K562 (cell line): ENCODE data around the gene SLC6A1. TPM values are rescaled to one million over a fixed set of nuclear protein-coding genes. Genes with fewer than 3 reads are reported as not detected.

Experiments used
- ATAC-seq: fragments of 200-7000 bp; cut with Tn5 transposase; 3 replicates; pipeline ENCODE4 v1.9.1; 2020; ENCODE audit warnings: moderate library complexity
- BruUV-seq: library from RNA; stranded (reverse); fragments of 400-500 nt; replicated peaks from 2 replicates; lab custom pipeline; 2021; lab: Mats Ljungman, UMichigan
- CTCF ChIA-PET: fragments of 300-600 bp; formaldehyde crosslinking; extraction: SDS; loops from one replicate; lab custom pipeline; 2021; ENCODE audit warnings: low intra/inter-chr PET ratio; lab: Yijun Ruan, JAX
- POLR2A ChIA-PET: fragments of 300-600, 350-650 bp; sonication (Branson Sonifier 250); formaldehyde crosslinking; extraction: SDS; loops from one replicate; lab custom pipeline; 2021; ENCODE audit warnings: antibody characterized with exemption, inconsistent platforms; lab: Yijun Ruan, JAX
- DNase-seq, 4 experiments: peaks; one replicate each; pipeline versions ENCODE4 v3.0.0 to v3.0.0-alpha.2; 2011 to 2018; ENCODE audit warnings: low spot score in 3 of 4, mixed read lengths in 3 of 4; ENCODE audit errors: extremely low read depth in 1 of 4
- FAIRE-seq: peaks from 2 replicates; lab custom pipeline; 2011; peaks lifted over from hg19 to GRCh38; lab: Jason Lieb, UNC
- H2AFZ ChIP-seq: 2 replicates; pipeline ENCODE4 v1.6.0; 2011; ENCODE audit warnings: low read depth, low read length, control low read depth, inconsistent platforms
- H3K27ac ChIP-seq: fragments of 200-600 bp; 3 replicates; pipeline ENCODE4 v1.8.0; 2011; ENCODE audit warnings: low read depth, mild to moderate bottlenecking, control low read depth, inconsistent platforms, low read length, moderate library complexity, mixed read lengths; ENCODE audit errors: extremely low read depth
- H3K27me3 ChIP-seq, 2 experiments: fragments of 300-600 bp in 1 of 2; 2 replicates in 1 of 2; 3 replicates in 1 of 2; pipeline versions ENCODE4 v1.6.0 to v1.8.0; 2011; ENCODE audit warnings: inconsistent platforms in 2 of 2, low read length in 2 of 2, mild to moderate bottlenecking in 1 of 2, mixed read lengths in 1 of 2, moderate library complexity in 1 of 2; ENCODE audit not compliant: control insufficient read depth in 2 of 2, insufficient read depth in 2 of 2
- H3K36me3 ChIP-seq: fragments of 300-600 bp; 3 replicates; pipeline ENCODE4 v1.8.0; 2011; ENCODE audit warnings: mild to moderate bottlenecking, low read length, inconsistent platforms; ENCODE audit not compliant: control insufficient read depth, insufficient read depth
- H3K4me1 ChIP-seq, 2 experiments: fragments of 200-600 bp in 1 of 2; replicated peaks in 1 of 2; 2 replicates in 1 of 2; 3 replicates in 1 of 2; pipeline versions ENCODE4 v1.5.1 to v1.8.0; 2011; ENCODE audit warnings: inconsistent platforms in 2 of 2, low read length in 2 of 2, mild to moderate bottlenecking in 1 of 2, mixed read lengths in 1 of 2, moderate library complexity in 1 of 2; ENCODE audit not compliant: control insufficient read depth in 2 of 2, insufficient read depth in 2 of 2
- H3K4me2 ChIP-seq: 2 replicates; pipeline ENCODE4 v1.6.1; 2011; ENCODE audit warnings: low read length, control low read depth, inconsistent platforms, mixed read lengths; ENCODE audit not compliant: insufficient read depth
- H3K4me3 ChIP-seq: fragments of 200-600 bp; sonication (generic), shearing (Covaris generic); 2 replicates; pipeline ENCODE4 v1.5.1; 2016; ENCODE audit warnings: control low read depth, inconsistent platforms
- H3K79me2 ChIP-seq: fragments of 200-600 bp; 3 replicates; pipeline ENCODE4 v1.8.0; 2011; ENCODE audit warnings: low read length, inconsistent platforms; ENCODE audit not compliant: control insufficient read depth, insufficient read depth
- H3K9ac ChIP-seq, 2 experiments: 2 replicates each; pipeline versions ENCODE4 v1.6.0 to v1.6.1; 2011; ENCODE audit warnings: low read depth in 2 of 2, low read length in 2 of 2, control low read depth in 1 of 2, inconsistent platforms in 1 of 2, mild to moderate bottlenecking in 1 of 2, mixed read lengths in 1 of 2; ENCODE audit not compliant: insufficient read depth in 1 of 2
- H3K9me1 ChIP-seq: one replicate; pipeline ENCODE4 v1.6.0; 2011; ENCODE audit warnings: inconsistent platforms, mild to moderate bottlenecking, low read length, moderate library complexity; ENCODE audit not compliant: control insufficient read depth, insufficient read depth
- H3K9me3 ChIP-seq: replicated peaks from 2 replicates; pipeline ENCODE4 v1.5.1; 2011; ENCODE audit warnings: low read depth, low read length, inconsistent platforms; ENCODE audit not compliant: control insufficient read depth, insufficient read depth
- H4K20me1 ChIP-seq: replicated peaks from 2 replicates; pipeline ENCODE4 v1.6.1; 2011; ENCODE audit warnings: low read length, inconsistent platforms, mixed read lengths; ENCODE audit not compliant: control insufficient read depth, insufficient read depth
- CLOCK ChIP-seq: fragments of 250-450 bp; sonication (Bioruptor Pico); IDR thresholded peaks from 2 replicates; pipeline ENCODE4 v1.4.0; 2020; ENCODE audit warnings: mild to moderate bottlenecking, moderate library complexity, borderline replicate concordance
- ELF4 ChIP-seq: fragments of 450-650 bp; formaldehyde crosslinking; IDR thresholded peaks from 2 replicates; pipeline ENCODE4 v1.4.0; 2022; ENCODE audit warnings: missing genetic modification characterization
- HEY1 ChIP-seq: fragments of 250-450 bp; sonication (Bioruptor Pico); IDR thresholded peaks from 2 replicates; pipeline ENCODE4 v1.5.0; 2020; ENCODE audit warnings: mild to moderate bottlenecking, moderate library complexity, borderline replicate concordance
- HINFP ChIP-seq: fragments of 450-650 bp; conservative IDR thresholded peaks from 2 replicates; pipeline ENCODE4 v1.6.1; 2016; ENCODE audit warnings: missing genetic modification characterization, low read depth, mild to moderate bottlenecking, control low read depth, missing compliant biosample characterization
- NFE2 ChIP-seq: IDR thresholded peaks from 2 replicates; pipeline ENCODE4 v1.6.1; 2014; ENCODE audit warnings: antibody characterized with exemption, low read depth
- ZEB2 ChIP-seq: fragments of 450-650 bp; IDR thresholded peaks from 2 replicates; pipeline ENCODE4 v1.6.1; 2016
- ZFX ChIP-seq: sonication (generic); formaldehyde crosslinking; IDR thresholded peaks from 2 replicates; pipeline ENCODE4 v1.8.0; 2022; ENCODE audit warnings: mild to moderate bottlenecking, missing genetic modification reagents, moderate library complexity
- ZNF124 ChIP-seq: sonication (generic); formaldehyde crosslinking; IDR thresholded peaks from 2 replicates; pipeline ENCODE4 v1.8.1; 2022; ENCODE audit warnings: missing genetic modification reagents
- ZNF175 ChIP-seq: fragments of 200-800 bp; sonication (Bioruptor generic); IDR thresholded peaks from 2 replicates; pipeline ENCODE4 v1.6.1; 2016; ENCODE audit warnings: low read depth, mild to moderate bottlenecking, missing genetic modification characterization, missing compliant biosample characterization
- ZNF263 ChIP-seq: sonication (generic); formaldehyde crosslinking; IDR thresholded peaks from 2 replicates; pipeline ENCODE4 v1.8.0; 2022; ENCODE audit warnings: mild to moderate bottlenecking, missing genetic modification reagents, borderline replicate concordance
- ZNF445 ChIP-seq: fragments of 250-450 bp; sonication (Bioruptor Pico); IDR thresholded peaks from 2 replicates; pipeline ENCODE4 v1.4.0; 2020; ENCODE audit warnings: low read depth, mild to moderate bottlenecking, moderate library complexity
- ZNF644 ChIP-seq: fragments of 200-800 bp; sonication (Bioruptor generic); IDR thresholded peaks from 2 replicates; pipeline ENCODE4 v1.6.1; 2016; ENCODE audit warnings: low read depth, missing genetic modification characterization, missing compliant biosample characterization
- ZNF707 ChIP-seq: fragments of 250-450 bp; sonication (Bioruptor Pico); conservative IDR thresholded peaks from 2 replicates; pipeline ENCODE4 v1.8.0; 2022; ENCODE audit warnings: inconsistent platforms, mild to moderate bottlenecking, moderate library complexity
- ZNF764 ChIP-seq: fragments of 250-450 bp; sonication (Bioruptor Pico); IDR thresholded peaks from 2 replicates; pipeline ENCODE4 v1.4.0; 2020; ENCODE audit warnings: low read depth, mild to moderate bottlenecking, moderate library complexity
- ZNF77 ChIP-seq: fragments of 250-450 bp; sonication (Bioruptor Pico); IDR thresholded peaks from 2 replicates; pipeline ENCODE4 v1.5.0; 2020
- WGBS: fragments of 100-300 bp; shearing (Covaris generic); methylation state at CpG from one replicate; pipeline ENCODE4 v1.1.6; 2016; ENCODE audit warnings: low coverage, mixed read lengths; ENCODE audit not compliant: insufficient coverage; ENCODE audit errors: missing lambda C conversion rate; 5-methylcytosine and 5-hydroxymethylcytosine counted together
- in situ Hi-C: fragments of 300-500 bp; cut with MboI; formaldehyde crosslinking; loops from 4 replicates; pipeline ENCODE4 v1.15.0; 2018; ENCODE audit warnings: inconsistent platforms, mixed read lengths
- intact Hi-C: fragments of 100-400 bp; cut with micrococcal nuclease; formaldehyde crosslinking; loops from 2 replicates; pipeline ENCODE4 v1.14.2; 2022
- polyA plus RNA-seq, 8 experiments: library from polyadenylated mRNA; depleted of rRNA in 4 of 8; stranded (reverse) in 5 of 8; unstranded in 3 of 8; fragments of >200 nt; fragmentation: Nextera tagmentation in 2 of 8; fragmentation: Illumina TruSeq in 1 of 8; extraction: Ambion mirVana in 2 of 8; extraction: Trizol in 1 of 8; gene quantifications; 2 replicates each; pipeline versions ENCODE4 v1.2.1 to v1.2.3, GENCODE V29; 2011 to 2014; ENCODE audit warnings: inconsistent platforms in 1 of 8, missing spikeins in 1 of 8
- total RNA-seq, 7 experiments: library from RNA; depleted of rRNA in 6 of 7; stranded (reverse); fragments of >200 nt in 6 of 7; fragmentation: Illumina TruSeq in 2 of 7; extraction: Trizol in 2 of 7; gene quantifications; 2 replicates each; pipeline versions ENCODE4 v1.2.1 to v1.2.3, GENCODE V29; 2011 to 2021; ENCODE audit warnings: low replicate concordance in 1 of 7

SLC6A1 gene
- total and polyA plus RNA-seq, 9 of the 15 experiments (the other 6 are each of a cell fraction or from before 2014, with no cell fraction given) = not detected

- TF ChIP-seq CLOCK (no peak), ZNF124 (no peak)
These were observed 58.2 kb downstream of the SLC6A1 start (continued) for GRCh38 chr3:11050666-11051323.

GRCh38 chr3:11053926-11054503, 61.5 kb downstream of the SLC6A1 start:
- FAIRE-seq = peak; percentile 55
- H3K4me1 ChIP-seq = no peaks in the 10 kb centered on the region
- no peak overlapping the region for H3K27ac ChIP-seq
- ATAC-seq = no peak
- no peak for TF ChIP-seq ZNF263 (CRISPR knock-in tag)
- TF ChIP-seq ZEB2 = no peak
- no peak for TF ChIP-seq ZNF77 (CRISPR knock-in tag)
- TF ChIP-seq HINFP (tag) = no peak
- no peak for TF ChIP-seq NFE2
- no peak for TF ChIP-seq ZNF764 (CRISPR knock-in tag)
- TF ChIP-seq ZNF707 = no peak
- no peak for TF ChIP-seq ZNF175 (CRISPR knock-in tag)
- no peak for TF ChIP-seq ZNF644 (tag)
- no peak for TF ChIP-seq HEY1 (CRISPR knock-in tag)
- no peak for TF ChIP-seq ELF4
- no peak for TF ChIP-seq ZNF445 (CRISPR knock-in tag)
- no peak for TF ChIP-seq ZFX (CRISPR knock-in tag)
- no peak overlapping the region for H3K4me3 ChIP-seq
- no peak overlapping the region for H3K4me2 ChIP-seq
- ChIA-PET POLR2A (no interaction called here), CTCF (no interaction called here)
- peaks cover 12 to 43% of the 10 kb centered on the region in 2 experiments; a peak in 4 of 5 replicates for H3K27me3 ChIP-seq
- H2AFZ ChIP-seq = no peak overlapping the region
- H4K20me1 ChIP-seq = 0 out of 2 replicates have a peak, but pooled peaks cover under 1% of the 10 kb centered on the region
- H3K36me3 ChIP-seq = no peaks in the 10 kb centered on the region
- no peak overlapping the region for H3K9ac ChIP-seq
- no TSS peak for BruUV-seq
- intact Hi-C loops (no loop called here), in situ Hi-C loops (loop anchor here (5.0 kb wide), 1 partner anchor 102 kb away; no protein-coding TSS in a partner anchor)
- WGBS = 2% methylated on average over 8 of the region's 8 CpGs
- no peaks in the 10 kb centered on the region for H3K79me2 ChIP-seq
- H3K9me3 ChIP-seq = no peaks in the 10 kb centered on the region
- DNase-seq = no peak
- no peaks in the 10 kb centered on the region for H3K9me1 ChIP-seq
